GM19193 (cell line): Measurements from ENCODE around the gene NFE2.

Source experiments
- POLR2A ChIP-seq: IDR thresholded peaks from 4 replicates; pipeline ENCODE4 v1.6.1; 2011; ENCODE audit not compliant: insufficient read depth, insufficient read length; ENCODE audit errors: extremely low read depth

The NFE2 gene

GRCh38 chr12:54324617-54325441 is 24.0 kb upstream of the NFE2 start, which contains the start of gene COPZ1:
COPZ1 (plus strand) TSS chr12:54325131; CDS start chr12:54325164, 33 bp downstream.
- TF ChIP-seq POLR2A: peak; percentile 91

DNA sequence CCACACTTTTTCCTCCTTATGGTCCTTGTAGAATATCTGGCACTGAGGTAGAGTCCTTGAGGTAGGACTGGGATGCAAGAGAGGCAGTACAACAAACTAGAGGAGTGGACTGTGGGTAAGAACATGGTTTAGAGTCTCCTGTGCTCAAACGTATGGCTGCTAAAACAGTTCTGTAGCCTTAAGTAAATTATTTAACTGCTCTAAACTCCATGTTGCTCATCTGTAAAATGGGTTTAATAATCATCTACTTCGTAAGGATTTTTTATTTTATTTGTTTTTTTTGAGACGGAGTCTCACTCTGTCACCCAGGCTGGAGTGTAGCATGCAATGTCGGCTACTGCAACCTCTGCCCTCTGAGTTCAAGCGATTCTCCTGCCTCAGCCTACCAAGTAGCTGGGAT is 20.5 kb upstream of the NFE2 start:
- no peak for TF ChIP-seq POLR2A

DNA sequence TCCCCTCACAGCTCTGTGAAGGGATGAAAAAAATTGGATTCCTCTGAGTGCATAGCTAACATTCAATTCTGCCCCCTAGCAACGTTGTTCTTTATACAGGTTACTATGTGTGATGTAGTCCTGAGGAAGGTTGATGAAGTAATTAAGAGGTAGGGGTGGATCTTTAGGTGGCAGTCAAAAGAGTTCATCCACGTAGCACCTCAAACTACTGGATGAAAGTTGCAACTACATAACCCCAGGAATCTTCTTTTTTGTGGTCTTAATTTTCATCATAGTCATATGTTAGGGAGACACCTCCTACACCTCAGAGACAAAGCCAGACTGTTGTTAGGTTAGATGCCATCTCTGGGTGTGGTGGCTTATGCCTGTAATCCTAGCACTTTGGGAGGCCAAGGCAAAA is 10.2 kb upstream of the NFE2 start:
- no peak for TF ChIP-seq POLR2A

- TF ChIP-seq POLR2A: no peak
Measured at GRCh38 chr12:54306925-54307741, 6.3 kb upstream of the NFE2 start.

DNA sequence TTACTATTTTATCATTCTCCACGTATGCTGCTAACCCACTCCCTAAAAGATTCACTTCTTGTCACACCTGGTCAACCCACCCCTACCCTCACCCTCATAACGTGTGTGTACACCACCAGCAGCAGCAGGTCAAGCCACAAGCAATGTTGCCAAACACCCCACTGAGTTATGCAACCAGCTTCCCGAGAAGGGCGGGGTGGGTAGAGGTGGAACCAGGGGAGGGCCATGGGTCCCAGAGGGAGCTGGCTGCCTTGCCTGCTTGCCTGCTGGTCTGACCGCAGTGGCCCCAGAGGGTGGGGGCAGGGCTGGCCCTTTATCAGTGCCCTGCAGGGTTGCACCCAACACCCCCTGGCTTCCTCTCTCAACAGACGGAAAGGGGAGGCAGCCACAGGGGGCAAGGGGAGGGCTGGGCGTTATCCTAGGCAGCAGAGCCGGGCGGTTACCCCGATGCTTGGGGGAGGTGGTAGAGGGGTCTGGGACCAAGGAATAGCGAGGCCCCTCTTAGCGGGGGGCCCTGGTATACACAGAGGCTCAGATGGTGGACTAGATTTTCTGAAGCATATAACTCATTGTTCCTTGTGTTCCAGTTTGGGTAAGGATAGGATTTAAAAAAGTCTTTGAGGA is 3.5 kb upstream of the NFE2 start:
- no peak for TF ChIP-seq POLR2A

- TF ChIP-seq POLR2A: no peak
Measured at GRCh38 chr12:54303640-54304039, 2.8 kb upstream of the NFE2 start.

GRCh38 chr12:54301428-54302048 is 723 bp upstream of the NFE2 start:
- TF ChIP-seq POLR2A: no peak

DNA sequence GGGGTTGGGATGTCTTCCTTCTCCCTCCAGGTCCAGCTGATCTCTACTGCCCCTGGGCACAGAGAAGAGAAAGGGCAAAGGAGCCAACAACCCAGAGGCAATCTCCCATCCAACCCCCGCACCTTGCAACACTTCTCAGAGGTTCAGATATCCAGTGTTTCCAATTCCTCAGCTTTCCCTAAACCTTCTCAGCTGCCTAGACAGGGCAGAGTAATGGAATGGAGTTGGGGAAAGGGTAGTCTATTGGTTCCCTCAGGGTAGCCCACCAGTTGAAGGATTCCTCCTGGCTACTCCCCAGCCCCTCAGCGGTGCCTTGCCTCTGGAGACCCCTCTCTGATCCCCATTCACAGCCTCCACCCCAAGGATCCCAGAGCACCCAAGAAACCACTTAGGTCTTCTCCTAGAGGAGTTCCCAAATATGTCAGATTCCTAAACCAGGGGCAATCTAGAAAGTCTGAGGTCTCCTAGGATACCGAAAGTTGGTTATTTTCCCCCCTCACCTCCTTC is 537 bp downstream of the NFE2 start:
- TF ChIP-seq POLR2A: no peak

DNA sequence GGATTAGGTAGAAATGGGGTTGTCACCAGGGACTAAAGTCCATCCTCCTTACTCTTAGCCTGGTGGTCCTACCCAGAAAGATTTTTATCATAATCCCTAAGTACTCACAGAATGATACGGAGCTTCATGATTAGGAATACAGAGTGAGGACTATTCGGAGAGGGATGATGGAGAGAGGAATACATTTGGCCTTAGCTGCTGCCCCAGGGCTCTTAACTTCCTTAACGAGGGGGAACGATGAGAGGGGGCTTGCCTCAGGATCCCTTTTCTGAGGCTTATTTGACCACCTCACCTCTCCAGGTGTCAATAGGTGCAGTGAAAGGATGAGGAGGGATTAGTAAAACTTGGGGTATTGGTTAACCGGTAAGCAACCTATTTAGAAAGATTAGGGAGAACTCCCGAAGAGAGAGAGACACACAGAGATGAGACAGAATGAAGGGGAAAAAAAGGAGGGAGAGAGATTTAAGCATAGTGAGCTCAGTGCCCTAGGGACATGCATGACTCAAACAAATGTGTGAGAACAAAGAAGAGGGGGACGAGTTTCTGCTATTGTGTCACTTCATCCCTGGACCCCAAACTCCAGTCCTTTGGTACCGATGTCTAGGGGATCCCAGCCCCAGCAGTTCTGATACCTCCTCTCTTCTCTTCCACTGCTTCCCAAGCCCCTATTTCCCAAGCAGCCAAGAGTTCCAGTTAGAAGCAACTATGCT is 1.1 kb downstream of the NFE2 start:
- TF ChIP-seq POLR2A: no peak

GRCh38 chr12:54298904-54299303 is 1.9 kb downstream of the NFE2 start:
- no peak for TF ChIP-seq POLR2A

DNA sequence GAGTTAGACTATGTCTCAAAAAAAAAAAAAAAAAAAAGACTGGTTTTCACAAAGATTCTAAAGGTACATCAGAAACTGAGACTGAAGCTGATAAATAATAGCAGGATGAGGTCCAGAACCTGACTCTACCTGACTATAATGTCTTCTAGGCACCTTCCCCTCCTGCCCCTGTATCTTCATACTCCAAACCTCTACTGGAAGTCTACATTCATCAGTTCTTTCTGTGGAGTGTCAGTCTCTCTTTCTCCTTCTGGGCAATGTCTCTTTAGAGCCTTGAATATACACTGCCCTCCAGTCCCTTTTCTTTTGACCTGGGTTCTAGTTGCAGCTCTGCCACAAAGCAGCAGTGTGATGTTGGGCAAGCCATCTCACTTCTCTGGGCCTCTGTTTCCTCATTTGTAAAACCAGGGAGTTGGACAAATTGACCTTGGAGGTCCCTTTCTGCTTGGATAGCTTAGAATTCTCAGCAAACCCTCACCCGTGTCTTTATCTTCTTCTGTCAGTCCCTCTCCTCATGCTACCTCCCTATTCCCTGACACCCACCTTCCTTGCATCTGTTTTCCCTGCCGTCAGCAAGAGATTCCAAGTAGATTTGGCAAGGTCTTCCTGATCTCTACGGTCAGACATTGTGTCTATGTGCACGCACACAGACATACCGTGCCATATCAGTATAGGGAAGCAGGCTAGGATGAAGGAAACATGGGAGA is 4.3 kb downstream of the NFE2 start:
- no peak for TF ChIP-seq POLR2A

DNA sequence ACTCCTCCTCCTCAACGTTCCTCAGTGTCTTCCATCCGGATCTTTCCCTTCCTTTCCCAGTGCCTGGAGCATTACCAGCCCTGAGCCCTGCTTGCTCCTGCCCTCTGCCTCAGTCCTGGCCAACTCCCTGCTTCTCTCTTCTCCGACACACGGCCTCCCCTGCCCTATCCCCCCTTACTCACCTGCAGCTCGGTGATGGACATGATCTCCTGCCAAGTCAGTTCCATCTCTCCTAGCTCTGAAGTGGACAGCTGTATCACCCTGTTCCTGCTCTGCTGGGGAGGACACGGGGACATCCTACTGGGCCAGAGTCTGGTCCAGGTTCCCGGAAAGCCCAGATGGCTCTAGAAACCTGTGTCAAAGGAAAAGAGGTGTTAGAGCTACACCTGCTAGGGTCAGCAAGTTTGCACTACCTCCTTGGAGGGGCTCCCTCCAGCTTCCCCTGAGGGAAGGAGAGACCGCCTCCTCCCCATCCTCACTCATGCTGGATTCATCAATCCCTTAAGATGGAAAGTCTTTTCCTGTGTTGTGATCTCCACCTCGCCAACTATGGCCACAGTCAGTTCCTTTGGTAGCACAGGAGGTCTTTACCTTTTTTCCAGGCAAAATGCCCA is 5.8 kb downstream of the NFE2 start:
- TF ChIP-seq POLR2A: no peak

DNA sequence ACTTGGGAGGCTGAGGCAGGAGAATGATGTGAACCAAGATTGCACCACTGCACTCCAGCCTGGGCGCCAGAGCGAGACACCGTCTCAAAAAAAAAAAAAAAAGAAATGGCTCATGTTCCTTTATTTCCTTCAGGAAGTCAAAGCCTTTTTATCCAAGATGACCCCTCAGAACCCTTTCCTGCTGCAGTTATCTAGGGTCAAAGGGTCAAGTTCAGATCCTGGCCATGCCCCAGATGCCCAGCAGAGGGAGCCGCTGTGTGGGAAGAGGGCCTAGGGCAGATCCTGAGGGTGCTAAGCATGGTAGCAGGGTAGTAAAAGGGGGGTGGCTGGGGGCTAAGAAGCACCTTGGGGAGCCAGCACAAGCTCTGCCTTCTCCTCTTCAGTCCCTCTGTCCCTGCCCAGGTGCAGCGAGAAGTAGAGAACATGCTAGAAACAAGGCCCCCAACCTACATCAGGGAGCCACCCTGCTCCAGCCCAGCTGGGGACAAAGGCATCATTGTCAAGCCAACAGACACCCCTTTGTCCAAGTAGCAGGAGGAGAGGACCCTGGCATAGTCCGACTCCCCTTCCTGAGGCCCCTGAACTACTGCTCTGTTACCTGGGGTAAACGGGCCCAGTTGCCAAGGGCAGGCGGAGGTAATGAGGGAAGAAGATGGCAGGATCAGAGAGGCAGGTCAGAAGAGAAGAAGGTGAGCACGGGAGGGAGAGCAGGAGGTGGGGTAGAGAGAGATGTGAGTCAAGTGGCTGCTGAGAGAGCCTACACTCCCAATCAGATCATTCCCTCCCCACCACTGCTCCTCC is 6.5 kb downstream of the NFE2 start:
- TF ChIP-seq POLR2A: no peak

DNA sequence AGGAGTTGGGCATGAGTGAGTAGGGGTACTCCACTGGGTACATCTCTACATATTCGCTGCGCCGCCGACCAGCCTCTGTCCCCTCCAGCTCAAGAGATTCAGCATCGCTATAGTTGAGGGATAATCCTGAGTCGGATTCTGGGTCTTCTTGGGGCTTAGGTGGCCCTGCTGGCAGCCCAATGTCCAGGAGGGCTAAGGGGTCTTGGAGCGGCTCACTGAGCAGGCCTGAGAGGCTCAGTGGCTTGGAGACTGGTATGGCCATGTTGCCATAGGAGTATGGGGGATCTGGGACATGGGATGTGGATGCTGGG is 7.9 kb downstream of the NFE2 start:
- no peak for TF ChIP-seq POLR2A
